Nephron (organoid): Measurements from ENCODE around the gene COMMD3.

ENCODE experiments used
- H3K27ac Mint-ChIP-seq, 3 experiments: 2 replicates each; pipeline ENCODE4 v1.8.0; 2020; ENCODE audit warnings: mixed read lengths in 3 of 3, mild to moderate bottlenecking in 2 of 3, moderate library complexity in 1 of 3
- H3K27me3 Mint-ChIP-seq: 2 replicates; pipeline ENCODE4 v1.8.0; 2021; ENCODE audit warnings: low read depth, mild to moderate bottlenecking, moderate library complexity, mixed read lengths
- H3K36me3 Mint-ChIP-seq: 2 replicates; pipeline ENCODE4 v1.8.0; 2020; ENCODE audit warnings: low read depth, mixed read lengths
- H3K4me1 Mint-ChIP-seq: 2 replicates; pipeline ENCODE4 v1.8.0; 2020; ENCODE audit warnings: mixed read lengths
- H3K4me3 Mint-ChIP-seq, 3 experiments: 2 replicates each; pipeline ENCODE4 v1.8.0; 2020; ENCODE audit warnings: mild to moderate bottlenecking in 3 of 3, mixed read lengths in 3 of 3, moderate library complexity in 2 of 3
- H3K9me3 Mint-ChIP-seq: 2 replicates; pipeline ENCODE4 v1.8.0; 2020; ENCODE audit warnings: mixed read lengths
- TF ChIP-seq, protein P1 (sequence below), 3 experiments: fragments of 200-600 bp; sonication (generic); IDR thresholded peaks; one replicate each; pipeline ENCODE4 v1.5.0; 2021; ENCODE audit warnings: antibody characterized with exemption in 3 of 3; ENCODE audit not compliant: unreplicated experiment in 3 of 3

COMMD3 gene

DNA sequence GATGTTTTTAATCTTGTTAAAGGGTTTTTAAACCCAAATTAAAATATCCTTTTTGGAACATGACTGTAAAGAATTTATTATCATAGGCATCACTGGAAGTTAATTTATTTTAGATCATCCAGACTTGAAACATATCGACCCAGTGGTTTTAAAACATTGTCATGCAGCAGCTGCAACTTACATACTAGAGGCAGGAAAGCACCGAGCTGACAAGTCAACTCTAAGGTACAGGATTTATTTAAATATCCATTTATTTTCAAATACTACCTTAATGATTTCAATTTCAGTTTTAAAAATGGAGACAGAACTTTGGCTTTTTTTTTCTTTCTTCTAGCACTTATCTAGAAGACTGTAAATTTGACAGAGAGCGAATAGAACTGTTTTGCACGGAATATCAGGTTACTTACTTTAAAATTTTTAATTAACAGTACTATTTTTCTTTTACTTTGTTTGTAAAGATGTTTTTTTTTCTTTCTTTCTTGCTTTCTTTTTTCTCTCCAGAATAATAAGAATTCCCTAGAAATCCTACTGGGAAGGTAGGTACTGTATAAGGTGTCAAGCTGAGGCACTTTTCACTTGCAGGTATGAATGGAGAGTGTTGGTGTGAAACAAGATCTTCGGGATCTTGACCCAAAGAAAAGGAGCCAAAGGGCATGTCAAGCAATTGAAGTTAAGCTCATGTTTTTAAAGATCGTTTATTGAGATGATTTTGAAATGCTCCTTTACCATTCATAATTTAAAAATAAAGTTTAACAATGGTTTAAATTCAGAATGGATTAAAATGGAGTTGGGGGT is 1.8 kb downstream of the COMMD3 start:
- TF ChIP-seq, protein P1, sequence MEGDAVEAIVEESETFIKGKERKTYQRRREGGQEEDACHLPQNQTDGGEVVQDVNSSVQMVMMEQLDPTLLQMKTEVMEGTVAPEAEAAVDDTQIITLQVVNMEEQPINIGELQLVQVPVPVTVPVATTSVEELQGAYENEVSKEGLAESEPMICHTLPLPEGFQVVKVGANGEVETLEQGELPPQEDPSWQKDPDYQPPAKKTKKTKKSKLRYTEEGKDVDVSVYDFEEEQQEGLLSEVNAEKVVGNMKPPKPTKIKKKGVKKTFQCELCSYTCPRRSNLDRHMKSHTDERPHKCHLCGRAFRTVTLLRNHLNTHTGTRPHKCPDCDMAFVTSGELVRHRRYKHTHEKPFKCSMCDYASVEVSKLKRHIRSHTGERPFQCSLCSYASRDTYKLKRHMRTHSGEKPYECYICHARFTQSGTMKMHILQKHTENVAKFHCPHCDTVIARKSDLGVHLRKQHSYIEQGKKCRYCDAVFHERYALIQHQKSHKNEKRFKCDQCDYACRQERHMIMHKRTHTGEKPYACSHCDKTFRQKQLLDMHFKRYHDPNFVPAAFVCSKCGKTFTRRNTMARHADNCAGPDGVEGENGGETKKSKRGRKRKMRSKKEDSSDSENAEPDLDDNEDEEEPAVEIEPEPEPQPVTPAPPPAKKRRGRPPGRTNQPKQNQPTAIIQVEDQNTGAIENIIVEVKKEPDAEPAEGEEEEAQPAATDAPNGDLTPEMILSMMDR (IDR thresholded peaks at IDR 0.05; ENCODE audit: unreplicated experiment in 3 of 3) = no peak
- Mint-ChIP-seq H3K27me3 (peaks cover 52% of the 10 kb centered on the region), H3K36me3 (no peaks in the 10 kb centered on the region), H3K4me3 (peak overlapping the region; percentile 87 to 95 (median 94)), H3K9me3 (no peaks in the 10 kb centered on the region), H3K27ac (peak overlapping the region; percentile 97 to 99 (median 97)), H3K4me1 (peaks cover 40% of the 10 kb centered on the region)

DNA sequence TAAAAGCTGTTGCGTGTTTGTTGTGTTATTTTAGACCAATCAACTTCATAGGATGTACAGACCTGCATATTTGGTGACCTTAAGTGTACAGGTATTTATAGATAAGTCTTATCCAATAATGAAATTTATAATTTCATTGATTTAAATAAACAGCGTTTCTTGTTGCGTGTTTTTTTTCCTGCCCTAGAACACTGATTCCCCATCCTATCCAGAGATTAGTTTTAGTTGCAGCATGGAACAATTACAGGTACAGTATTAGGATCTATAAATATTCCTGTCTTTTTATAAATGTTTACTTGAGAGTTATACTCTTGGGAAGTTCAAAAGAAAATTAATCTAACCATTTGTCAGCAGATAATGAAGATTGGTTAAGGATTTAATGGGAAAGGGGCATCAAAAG is 2.6 kb downstream of the COMMD3 start:
- H3K27me3 Mint-ChIP-seq = peaks cover 60% of the 10 kb centered on the region
- H3K27ac Mint-ChIP-seq = peak overlapping the region in 1 of 3 experiments; percentile 46
- TF ChIP-seq, protein P1 (IDR thresholded peaks at IDR 0.05; ENCODE audit: unreplicated experiment in 3 of 3) = no peak
- no peaks in the 10 kb centered on the region for H3K36me3 Mint-ChIP-seq
- H3K4me3 Mint-ChIP-seq = peak overlapping the region; percentile 76 to 95 (median 87)
- no peaks in the 10 kb centered on the region for H3K9me3 Mint-ChIP-seq
- peaks cover 48% of the 10 kb centered on the region for H3K4me1 Mint-ChIP-seq

DNA sequence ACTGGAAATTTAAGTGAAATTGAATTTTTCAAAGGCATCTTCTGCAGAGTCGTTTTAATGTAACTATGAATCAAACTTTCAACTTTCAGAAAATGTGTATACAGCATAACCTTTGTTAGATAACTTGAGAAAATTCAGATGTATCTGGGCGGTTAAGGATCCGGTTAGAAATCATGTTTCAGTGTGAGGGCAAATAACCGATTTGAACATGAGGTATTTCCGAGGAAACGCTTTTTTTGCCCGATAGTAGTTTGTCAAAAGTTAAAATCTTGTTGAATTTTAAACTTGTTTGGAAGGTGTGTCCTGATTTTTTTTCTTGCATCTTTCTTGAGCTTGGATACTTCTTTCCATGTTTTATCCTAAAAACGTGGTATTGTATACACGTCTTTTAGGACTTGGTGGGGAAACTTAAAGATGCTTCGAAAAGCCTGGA is 3.4 kb downstream of the COMMD3 start:
- Mint-ChIP-seq H3K27me3 (peaks cover 68% of the 10 kb centered on the region), H3K36me3 (no peaks in the 10 kb centered on the region), H3K4me1 (peaks cover 56% of the 10 kb centered on the region), H3K9me3 (no peaks in the 10 kb centered on the region), H3K27ac (peak overlapping the region; percentile 78 to 98 (median 95)), H3K4me3 (peak overlapping the region; percentile 87 to 94 (median 93))
- TF ChIP-seq, protein P1 (IDR thresholded peaks at IDR 0.05; ENCODE audit: unreplicated experiment in 3 of 3) = no peak

DNA sequence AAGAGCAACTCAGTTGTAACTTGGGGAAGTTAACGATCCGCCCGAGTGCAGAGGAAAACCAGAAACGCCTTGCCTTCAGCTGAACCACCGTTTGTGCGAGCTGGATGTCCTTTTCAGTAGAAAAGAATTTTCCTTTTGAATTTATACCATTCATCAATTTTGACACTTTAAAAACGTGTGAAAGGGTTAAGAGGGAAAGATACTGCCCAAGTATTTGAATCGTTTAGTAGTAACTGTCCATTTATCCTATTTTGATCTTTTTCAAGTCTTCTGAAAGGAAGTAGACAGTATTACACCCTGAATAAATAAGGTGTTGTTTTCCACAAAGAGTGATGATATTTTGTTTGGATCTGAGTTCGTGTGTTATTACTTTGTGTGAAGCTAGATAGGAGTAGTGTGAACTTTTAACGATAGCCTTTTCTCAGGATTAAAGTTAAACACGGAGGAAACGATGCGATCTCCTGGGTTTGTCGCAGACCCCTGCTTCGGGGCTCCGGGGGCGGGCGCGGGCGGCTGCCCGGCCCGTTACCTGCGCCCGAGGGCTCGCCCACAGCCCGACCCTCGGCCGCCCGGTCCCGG is 3.9 kb downstream of the COMMD3 start:
- H3K4me1 Mint-ChIP-seq = peaks cover 61% of the 10 kb centered on the region
- H3K9me3 Mint-ChIP-seq = no peaks in the 10 kb centered on the region
- peak overlapping the region; percentile 78 to 98 (median 95) for H3K27ac Mint-ChIP-seq
- H3K36me3 Mint-ChIP-seq = no peaks in the 10 kb centered on the region
- H3K4me3 Mint-ChIP-seq = peak overlapping the region; percentile 87 to 94 (median 93)
- TF ChIP-seq, protein P1 (IDR thresholded peaks at IDR 0.05; ENCODE audit: unreplicated experiment in 3 of 3) = no peak
- H3K27me3 Mint-ChIP-seq = peaks cover 68% of the 10 kb centered on the region

DNA sequence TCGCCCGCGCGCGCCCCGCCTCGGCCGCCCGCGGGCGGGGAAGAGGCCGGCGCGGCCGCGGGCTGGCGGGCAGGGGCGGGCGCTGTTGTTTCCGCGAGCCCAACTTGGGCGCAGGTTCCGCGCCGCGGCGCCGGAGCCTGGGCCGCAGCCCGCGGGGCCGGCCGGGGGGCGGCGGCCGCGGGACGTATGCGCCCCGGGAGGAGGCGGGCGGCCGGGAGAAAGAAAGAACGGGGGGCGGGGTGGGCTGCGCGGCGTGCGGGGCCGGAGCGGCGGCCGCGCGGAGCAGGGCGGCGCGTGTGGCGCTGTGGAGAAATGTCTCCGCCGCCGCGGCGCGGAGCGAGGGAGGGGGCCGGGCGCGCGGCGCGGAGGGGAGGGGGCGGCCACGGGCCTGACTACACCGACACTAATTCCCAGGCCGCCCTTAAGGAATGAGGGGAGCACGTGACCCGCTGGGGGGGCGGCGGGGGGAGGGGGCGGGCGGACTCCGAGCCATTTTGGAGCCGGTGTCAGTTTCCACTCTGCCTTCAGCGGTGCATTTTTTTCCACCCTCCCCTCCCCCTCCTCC is 4.5 kb downstream of the COMMD3 start, which contains the start of gene BMI1:
TSS of gene BMI1 (plus strand) at position 509 of the 565 bp plus-strand sequence. CDS start 5,351 bp downstream, outside the sequence.
- Mint-ChIP-seq H3K9me3 (no peaks in the 10 kb centered on the region), H3K27me3 (peaks cover 63% of the 10 kb centered on the region), H3K36me3 (no peaks in the 10 kb centered on the region), H3K4me1 (peaks cover 63% of the 10 kb centered on the region), H3K4me3 (peak within 1 kb of the TSS; percentile 93 to 98 (median 96)), H3K27ac (peak within 1 kb of the TSS; percentile 78 to 98 (median 95))
- TF ChIP-seq, protein P1 (IDR thresholded peaks at IDR 0.05; ENCODE audit: unreplicated experiment in 3 of 3) = no peak
